SJCRH30 (cell line): ENCODE results near the gene AMACR. TPM values are rescaled to one million over a fixed set of nuclear protein-coding genes. Genes with fewer than 3 reads are reported as not detected.

Experiments used
- DNase-seq, 2 experiments: peaks; one replicate each; pipeline ENCODE4 v3.0.0-alpha.2; 2015 to 2020
- H3K27ac ChIP-seq: fragments of 250-450 bp; sonication (Bioruptor Pico); 2 replicates; pipeline ENCODE4 v1.5.1; 2020; ENCODE audit warnings: mild to moderate bottlenecking, moderate library complexity
- H3K27me3 ChIP-seq: fragments of 250-450 bp; sonication (Bioruptor Pico); 2 replicates; pipeline ENCODE4 v1.5.1; 2020; ENCODE audit warnings: mild to moderate bottlenecking, moderate library complexity
- H3K36me3 ChIP-seq: fragments of 250-450 bp; sonication (Bioruptor Pico); 2 replicates; pipeline ENCODE4 v1.5.1; 2020; ENCODE audit warnings: mild to moderate bottlenecking, moderate library complexity
- H3K4me1 ChIP-seq: fragments of 250-450 bp; sonication (Bioruptor Pico); 2 replicates; pipeline ENCODE4 v1.5.1; 2020; ENCODE audit warnings: mild to moderate bottlenecking, moderate library complexity
- H3K4me3 ChIP-seq: fragments of 250-450 bp; sonication (Bioruptor Pico); 2 replicates; pipeline ENCODE4 v1.5.1; 2020; ENCODE audit warnings: mild to moderate bottlenecking, moderate library complexity
- H3K9me3 ChIP-seq: fragments of 250-450 bp; sonication (Bioruptor Pico); replicated peaks from 2 replicates; pipeline ENCODE4 v1.5.1; 2020; ENCODE audit warnings: mild to moderate bottlenecking, moderate library complexity
- total RNA-seq: library from RNA; depleted of rRNA; stranded (reverse); fragments of >200 nt; shearing (Covaris generic); gene quantifications from 2 replicates; pipeline ENCODE4 v1.2.3, GENCODE V29; 2014; rRNA removed

The AMACR gene
- total RNA-seq, 1 experiment from 2014 or later, result 9.5 TPM

DNA sequence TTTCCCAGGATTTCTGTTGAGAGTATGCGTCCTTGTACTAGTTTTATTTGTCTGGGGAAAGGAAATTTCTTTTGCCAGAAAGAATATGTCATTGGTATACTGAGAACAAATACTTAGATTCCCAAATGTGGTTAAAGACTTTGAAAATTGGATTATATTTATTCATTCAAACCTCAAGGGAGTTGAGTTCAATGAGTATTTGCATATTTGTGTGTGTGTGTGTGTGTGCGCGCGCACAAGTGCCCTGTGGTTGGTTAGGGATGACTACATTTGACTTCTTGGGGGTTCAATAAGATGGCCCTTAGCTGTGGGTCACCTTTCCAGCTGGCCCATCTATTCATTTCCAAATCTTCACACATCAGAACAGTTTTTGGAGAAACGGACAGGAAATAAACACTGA is 66.8 kb downstream of the AMACR start:
- H3K4me1 ChIP-seq, result no peaks in the 10 kb centered on the region
- H3K27me3 ChIP-seq, result peaks cover 8% of the 10 kb centered on the region; the same call in 1 of the 2 replicates
- H3K4me3 ChIP-seq, result no peak overlapping the region
- no peaks in the 10 kb centered on the region for H3K9me3 ChIP-seq
- no peak overlapping the region for H3K27ac ChIP-seq
- H3K36me3 ChIP-seq, result no peaks in the 10 kb centered on the region
- no peak for DNase-seq

DNA sequence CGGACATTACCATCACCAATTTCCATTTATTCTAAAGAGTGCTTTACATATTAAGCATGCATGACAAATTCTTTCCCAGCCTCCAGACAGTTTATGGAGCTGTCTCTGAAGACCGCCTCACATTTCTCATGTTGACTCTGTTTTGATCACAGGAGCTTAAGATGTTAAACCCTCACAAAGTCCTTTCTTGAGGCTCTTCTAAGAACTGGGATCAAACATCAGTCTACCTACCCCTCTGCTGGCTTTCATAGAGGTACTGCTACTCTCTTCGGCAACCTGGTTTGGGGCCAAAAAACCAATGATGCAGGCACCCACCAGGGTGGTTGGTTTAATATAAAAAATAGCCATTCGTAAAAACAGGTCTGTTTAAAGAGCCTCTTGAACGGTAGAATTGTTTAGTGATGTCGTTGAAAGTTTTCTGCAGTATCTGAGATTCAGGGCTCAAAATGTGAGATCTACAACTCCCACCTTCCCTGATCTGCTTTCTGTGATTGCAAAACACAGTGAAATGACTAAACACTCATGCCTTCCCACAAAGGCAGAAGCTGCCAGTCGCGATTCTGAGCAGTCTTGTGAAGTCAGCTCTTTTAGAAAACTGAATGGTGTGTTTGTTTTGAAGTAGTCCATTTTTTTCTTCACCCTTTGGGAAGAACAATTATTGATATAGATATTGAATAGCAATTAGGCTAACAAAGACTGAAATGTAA is 68.1 kb downstream of the AMACR start:
- peaks cover 3% of the 10 kb centered on the region; the same call in 1 of the 2 replicates for H3K27me3 ChIP-seq

DNA sequence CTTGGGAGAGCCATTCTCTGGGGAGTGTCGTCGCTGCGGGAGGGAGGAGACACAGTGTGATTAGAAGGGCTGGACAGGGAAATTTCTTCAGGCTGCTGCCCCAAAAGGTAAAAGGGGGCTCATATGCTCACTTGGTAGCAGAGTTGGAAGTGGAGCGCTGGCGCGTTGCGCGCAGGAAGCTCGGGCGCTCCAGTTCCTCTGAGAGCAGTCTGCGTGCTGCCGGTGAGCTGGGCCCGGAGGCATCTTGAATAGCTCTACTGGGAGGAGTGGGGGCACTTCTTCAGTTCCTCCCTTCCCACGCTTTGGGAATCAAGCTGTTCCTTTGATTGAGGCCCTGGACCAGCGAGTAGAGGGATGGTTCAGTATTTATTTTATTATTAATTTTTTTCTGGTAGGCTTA is 69.0 kb downstream of the AMACR start:
- H3K27ac ChIP-seq, result no peak overlapping the region
- H3K4me1 ChIP-seq, result no peaks in the 10 kb centered on the region
- no peaks in the 10 kb centered on the region for H3K9me3 ChIP-seq
- H3K4me3 ChIP-seq, result no peak overlapping the region
- DNase-seq, result no peak
- H3K27me3 ChIP-seq, result no peaks in the 10 kb centered on the region; the same call in 1 of the 2 replicates
- H3K36me3 ChIP-seq, result no peaks in the 10 kb centered on the region

More for the DNA sequence above, 68.1 kb downstream of the AMACR start:
- DNase-seq, result no peak
- Histone ChIP-seq H3K9me3 (no peaks in the 10 kb centered on the region), H3K27ac (no peak overlapping the region), H3K4me1 (no peaks in the 10 kb centered on the region), H3K36me3 (no peaks in the 10 kb centered on the region), H3K4me3 (no peak overlapping the region)

DNA sequence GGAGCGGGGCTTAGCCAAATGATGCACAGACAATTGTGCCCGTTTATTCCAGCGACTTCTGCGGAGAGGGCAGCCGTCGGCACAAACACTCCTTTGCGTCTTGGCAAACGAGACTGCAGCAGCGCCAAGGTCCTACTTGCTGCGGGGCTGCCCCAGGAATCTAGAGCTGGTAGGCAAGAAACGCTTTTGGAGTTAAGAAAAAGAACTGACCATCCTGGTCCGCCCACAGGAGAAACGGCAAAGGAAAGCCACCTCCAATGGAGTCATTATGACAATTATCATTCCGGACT is 69.4 kb downstream of the AMACR start:
- no peaks in the 10 kb centered on the region; the same call in 1 of the 2 replicates for H3K27me3 ChIP-seq
- no peak for DNase-seq

DNA sequence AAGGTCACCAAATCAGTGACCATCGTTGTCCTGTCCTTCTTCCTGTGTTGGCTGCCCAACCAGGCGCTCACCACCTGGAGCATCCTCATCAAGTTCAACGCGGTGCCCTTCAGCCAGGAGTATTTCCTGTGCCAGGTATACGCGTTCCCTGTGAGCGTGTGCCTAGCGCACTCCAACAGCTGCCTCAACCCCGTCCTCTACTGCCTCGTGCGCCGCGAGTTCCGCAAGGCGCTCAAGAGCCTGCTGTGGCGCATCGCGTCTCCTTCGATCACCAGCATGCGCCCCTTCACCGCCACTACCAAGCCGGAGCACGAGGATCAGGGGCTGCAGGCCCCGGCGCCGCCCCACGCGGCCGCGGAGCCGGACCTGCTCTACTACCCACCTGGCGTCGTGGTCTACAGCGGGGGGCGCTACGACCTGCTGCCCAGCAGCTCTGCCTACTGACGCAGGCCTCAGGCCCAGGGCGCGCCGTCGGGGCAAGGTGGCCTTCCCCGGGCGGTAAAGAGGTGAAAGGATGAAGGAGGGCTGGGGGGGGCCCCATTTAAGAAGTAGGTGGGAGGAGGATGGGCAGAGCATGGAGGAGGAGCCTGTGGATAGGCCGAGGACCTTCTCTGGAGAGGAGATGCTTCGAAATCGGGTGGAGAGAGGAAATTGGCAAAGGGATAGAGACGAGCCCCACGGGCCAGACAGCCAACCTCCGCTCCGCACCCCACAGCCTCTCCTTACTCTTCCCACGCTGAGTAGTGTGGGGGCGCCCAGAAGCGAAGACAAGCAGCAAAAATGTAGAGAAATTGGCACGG is 69.9 kb downstream of the AMACR start:
- H3K36me3 ChIP-seq, result no peaks in the 10 kb centered on the region
- no peak for DNase-seq
- no peaks in the 10 kb centered on the region for H3K9me3 ChIP-seq
- no peaks in the 10 kb centered on the region for H3K27me3 ChIP-seq
- no peaks in the 10 kb centered on the region for H3K4me1 ChIP-seq
- no peak overlapping the region for H3K27ac ChIP-seq
- H3K4me3 ChIP-seq, result no peak overlapping the region

More for the DNA sequence above, 69.4 kb downstream of the AMACR start:
- H3K27ac ChIP-seq, result no peak overlapping the region
- no peaks in the 10 kb centered on the region for H3K36me3 ChIP-seq
- H3K4me1 ChIP-seq, result no peaks in the 10 kb centered on the region
- H3K9me3 ChIP-seq, result no peaks in the 10 kb centered on the region
- no peak overlapping the region for H3K4me3 ChIP-seq

DNA sequence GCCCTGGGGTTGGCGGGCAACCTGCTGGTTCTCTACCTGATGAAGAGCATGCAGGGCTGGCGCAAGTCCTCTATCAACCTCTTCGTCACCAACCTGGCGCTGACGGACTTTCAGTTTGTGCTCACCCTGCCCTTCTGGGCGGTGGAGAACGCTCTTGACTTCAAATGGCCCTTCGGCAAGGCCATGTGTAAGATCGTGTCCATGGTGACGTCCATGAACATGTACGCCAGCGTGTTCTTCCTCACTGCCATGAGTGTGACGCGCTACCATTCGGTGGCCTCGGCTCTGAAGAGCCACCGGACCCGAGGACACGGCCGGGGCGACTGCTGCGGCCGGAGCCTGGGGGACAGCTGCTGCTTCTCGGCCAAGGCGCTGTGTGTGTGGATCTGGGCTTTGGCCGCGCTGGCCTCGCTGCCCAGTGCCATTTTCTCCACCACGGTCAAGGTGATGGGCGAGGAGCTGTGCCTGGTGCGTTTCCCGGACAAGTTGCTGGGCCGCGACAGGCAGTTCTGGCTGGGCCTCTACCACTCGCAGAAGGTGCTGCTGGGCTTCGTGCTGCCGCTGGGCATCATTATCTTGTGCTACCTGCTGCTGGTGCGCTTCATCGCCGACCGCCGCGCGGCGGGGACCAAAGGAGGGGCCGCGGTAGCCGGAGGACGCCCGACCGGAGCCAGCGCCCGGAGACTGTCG is 70.7 kb downstream of the AMACR start:
- H3K4me3 ChIP-seq, result no peak overlapping the region
- H3K4me1 ChIP-seq, result no peaks in the 10 kb centered on the region
- DNase-seq, result no peak
- H3K36me3 ChIP-seq, result no peaks in the 10 kb centered on the region
- H3K9me3 ChIP-seq, result no peaks in the 10 kb centered on the region
- H3K27ac ChIP-seq, result no peak overlapping the region
- no peaks in the 10 kb centered on the region for H3K27me3 ChIP-seq

DNA sequence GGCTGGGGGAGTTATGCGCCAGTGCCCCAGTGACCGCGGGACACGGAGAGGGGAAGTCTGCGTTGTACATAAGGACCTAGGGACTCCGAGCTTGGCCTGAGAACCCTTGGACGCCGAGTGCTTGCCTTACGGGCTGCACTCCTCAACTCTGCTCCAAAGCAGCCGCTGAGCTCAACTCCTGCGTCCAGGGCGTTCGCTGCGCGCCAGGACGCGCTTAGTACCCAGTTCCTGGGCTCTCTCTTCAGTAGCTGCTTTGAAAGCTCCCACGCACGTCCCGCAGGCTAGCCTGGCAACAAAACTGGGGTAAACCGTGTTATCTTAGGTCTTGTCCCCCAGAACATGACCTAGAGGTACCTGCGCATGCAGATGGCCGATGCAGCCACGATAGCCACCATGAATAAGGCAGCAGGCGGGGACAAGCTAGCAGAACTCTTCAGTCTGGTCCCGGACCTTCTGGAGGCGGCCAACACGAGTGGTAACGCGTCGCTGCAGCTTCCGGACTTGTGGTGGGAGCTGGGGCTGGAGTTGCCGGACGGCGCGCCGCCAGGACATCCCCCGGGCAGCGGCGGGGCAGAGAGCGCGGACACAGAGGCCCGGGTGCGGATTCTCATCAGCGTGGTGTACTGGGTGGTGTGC is 71.4 kb downstream of the AMACR start, which contains the start of gene RXFP3:
TSS of gene RXFP3 (plus strand) at position 6 of the 636 bp plus-strand sequence. CDS start at position 361, 355 bp downstream.
- no peaks in the 10 kb centered on the region for H3K27me3 ChIP-seq
- H3K4me3 ChIP-seq, result no peak within 1 kb of the TSS
- H3K36me3 ChIP-seq, result no peaks in the 10 kb centered on the region
- H3K9me3 ChIP-seq, result no peaks in the 10 kb centered on the region
- H3K4me1 ChIP-seq, result no peaks in the 10 kb centered on the region
- H3K27ac ChIP-seq, result no peak within 1 kb of the TSS
- DNase-seq, result no peak

Other genes starting within 250 kb of the AMACR start
- 16.8 and 17.5 TPM in 2 replicates for gene ADAMTS12, start 116.1 kb downstream of the AMACR start, total RNA-seq
- not detected in 2 replicates for gene RXFP3, start 71.7 kb downstream of the AMACR start, total RNA-seq
- gene SLC45A2, start 23.4 kb downstream of the AMACR start, total RNA-seq, result not detected in 2 replicates
- 16.1 and 16.9 TPM in 2 replicates for gene C1QTNF3, start 35.2 kb upstream of the AMACR start, total RNA-seq